KMS-11 (cell line): ENCODE results near the gene SULT6B1.
A peak's percentile ranks its signal among the peaks of the same experiment; 100 is the strongest.

Experiments used
- H2AFZ ChIP-seq: fragments of 200-600 bp; sonication (generic); 2 replicates; pipeline ENCODE4 v1.6.1; 2016; ENCODE audit warnings: antibody characterized with exemption, mixed run types, low read depth
- H3K27ac ChIP-seq: fragments of 200-600 bp; sonication (generic); 2 replicates; pipeline ENCODE4 v1.6.1; 2016; ENCODE audit warnings: mild to moderate bottlenecking, mixed run types
- H3K27me3 ChIP-seq: fragments of 200-600 bp; sonication (generic); 2 replicates; pipeline ENCODE4 v1.6.1; 2017; ENCODE audit warnings: mild to moderate bottlenecking, low read depth, mixed run types, moderate library complexity; ENCODE audit not compliant: insufficient read depth
- H3K36me3 ChIP-seq: fragments of 200-600 bp; sonication (generic); 2 replicates; pipeline ENCODE4 v1.6.1; 2017; ENCODE audit warnings: mild to moderate bottlenecking, mixed run types; ENCODE audit not compliant: insufficient read depth
- H3K4me1 ChIP-seq: fragments of 200-600 bp; sonication (generic); 2 replicates; pipeline ENCODE4 v1.6.1; 2016; ENCODE audit warnings: mild to moderate bottlenecking, low read depth, mixed run types; ENCODE audit not compliant: poor library complexity, severe bottlenecking
- H3K4me2 ChIP-seq: fragments of 200-600 bp; sonication (generic); 2 replicates; pipeline ENCODE4 v1.7.0; 2016; ENCODE audit warnings: mild to moderate bottlenecking, mixed run types
- H3K4me3 ChIP-seq: fragments of 200-600 bp; sonication (generic); IDR thresholded peaks from 2 replicates; pipeline ENCODE4 v1.6.1; 2017; ENCODE audit warnings: low read depth, low read length, mixed read lengths; ENCODE audit not compliant: insufficient read depth
- H3K79me2 ChIP-seq: fragments of 200-600 bp; sonication (generic); 2 replicates; pipeline ENCODE4 v1.6.1; 2016; ENCODE audit warnings: low read depth, mixed run types; ENCODE audit not compliant: insufficient read depth
- H3K9ac ChIP-seq: fragments of 200-600 bp; sonication (generic); 2 replicates; pipeline ENCODE4 v1.6.1; 2016; ENCODE audit warnings: mild to moderate bottlenecking, mixed run types
- H4K20me1 ChIP-seq: fragments of 200-600 bp; sonication (generic); 2 replicates; pipeline ENCODE4 v1.6.1; 2016; ENCODE audit warnings: mild to moderate bottlenecking, mixed run types; ENCODE audit not compliant: insufficient read depth
- CTCF ChIP-seq: fragments of 200-600 bp; sonication (generic); conservative IDR thresholded peaks from 2 replicates; pipeline ENCODE4 v1.6.1; 2017; ENCODE audit warnings: low read depth, mild to moderate bottlenecking, antibody characterized with exemption, low read length, moderate library complexity, mixed read lengths

Gene SULT6B1

GRCh38 chr2:37188570-37188969, at the start of gene SULT6B1:
Gene SULT6B1 (minus strand): TSS chr2:37188670. CDS start chr2:37188640, 30 bp downstream.
- Histone ChIP-seq H3K4me2 (no peak within 1 kb of the TSS), H3K27me3 (no peaks in the 10 kb centered on the region), H3K36me3 (no peaks in the 10 kb centered on the region), H3K79me2 (no peaks in the 10 kb centered on the region), H4K20me1 (no peaks in the 10 kb centered on the region), H3K4me3 (no peak within 1 kb of the TSS), H3K9ac (no peak within 1 kb of the TSS), H3K4me1 (peaks cover 16% of the 10 kb centered on the region), H2AFZ (no peak within 1 kb of the TSS), H3K27ac (no peak within 1 kb of the TSS)
- TF ChIP-seq CTCF: no peak

GRCh38 chr2:37232131-37232933, 43.9 kb upstream of the SULT6B1 start:
- Histone ChIP-seq H3K9ac (peak overlapping the region; percentile 69), H3K4me2 (peak overlapping the region; percentile 82), H3K4me1 (peaks cover 29% of the 10 kb centered on the region), H3K36me3 (peaks cover 15% of the 10 kb centered on the region; the same call in 1 of the 2 replicates), H3K27ac (peak overlapping the region; percentile 61), H3K4me3 (peak overlapping the region; percentile 98), H4K20me1 (no peaks in the 10 kb centered on the region), H3K27me3 (no peaks in the 10 kb centered on the region), H3K79me2 (peaks cover 77% of the 10 kb centered on the region), H2AFZ (peak overlapping the region; percentile 91)
- TF ChIP-seq CTCF: no peak

- Histone ChIP-seq H3K4me2 (peak within 1 kb of the TSS; percentile 82), H3K36me3 (peaks cover 18% of the 10 kb centered on the region; the same call in 1 of the 2 replicates)
Observed at GRCh38 chr2:37231241-37232130, 43.0 kb upstream of the SULT6B1 start, which contains the start of the genes CEBPZ and NDUFAF7. Gene CEBPZ (minus strand): TSS chr2:37231596. CDS start chr2:37231567, 29 bp downstream. Gene NDUFAF7 (plus strand): TSS chr2:37231658. CDS start chr2:37231706, 48 bp downstream.

More at GRCh38 chr2:37231241-37232130, 43.0 kb upstream of the SULT6B1 start, which contains the start of the genes CEBPZ and NDUFAF7:
- Histone ChIP-seq H3K79me2 (peaks cover 84% of the 10 kb centered on the region), H3K27ac (peak within 1 kb of the TSS; percentile 61), H3K27me3 (no peaks in the 10 kb centered on the region), H3K4me1 (peaks cover 29% of the 10 kb centered on the region), H3K4me3 (peak within 1 kb of the TSS; percentile 98), H2AFZ (peak within 1 kb of the TSS; percentile 91), H3K9ac (peak within 1 kb of the TSS; percentile 69), H4K20me1 (no peaks in the 10 kb centered on the region)
- TF ChIP-seq CTCF: no peak
